Keratinocyte (primary cell): ENCODE results near the gene SYT15. TPM values are rescaled to one million over a fixed set of nuclear protein-coding genes. Genes with fewer than 3 reads are reported as not detected.

ENCODE experiments used
- DNase-seq: peaks from one replicate; pipeline ENCODE4 v3.0.0-alpha.2; 2011; ENCODE audit warnings: low read depth, missing footprints, low spot score
- FAIRE-seq: peaks from 2 replicates; lab custom pipeline; 2011; peaks lifted over from hg19 to GRCh38; lab: Jason Lieb, UNC
- H2AFZ ChIP-seq: 2 replicates; pipeline ENCODE4 v1.6.0; 2012; ENCODE audit warnings: low read length, control low read depth, inconsistent platforms; ENCODE audit not compliant: control insufficient read depth
- H3K27ac ChIP-seq: 2 replicates; pipeline ENCODE4 v1.5.1; 2011; ENCODE audit warnings: low read length; ENCODE audit not compliant: control insufficient read depth, insufficient read depth
- H3K27me3 ChIP-seq: 3 replicates; pipeline ENCODE4 v1.6.0; 2011; ENCODE audit warnings: low read length; ENCODE audit not compliant: control insufficient read depth, insufficient read depth; ENCODE audit errors: extremely low read depth
- H3K36me3 ChIP-seq, 2 experiments: 2 replicates in 1 of 2; 3 replicates in 1 of 2; pipeline ENCODE4 v1.5.1; 2011; ENCODE audit warnings: low read length in 2 of 2, mild to moderate bottlenecking in 1 of 2; ENCODE audit not compliant: control insufficient read depth in 2 of 2, insufficient read depth in 2 of 2; ENCODE audit errors: extremely low read depth in 1 of 2
- H3K4me1 ChIP-seq: 3 replicates; pipeline ENCODE4 v1.5.1; 2011; ENCODE audit warnings: low read length; ENCODE audit not compliant: control insufficient read depth, insufficient read depth; ENCODE audit errors: extremely low read depth
- H3K4me2 ChIP-seq: 3 replicates; pipeline ENCODE4 v1.6.0; 2011; ENCODE audit warnings: low read depth, low read length; ENCODE audit not compliant: control insufficient read depth, insufficient read depth; ENCODE audit errors: extremely low read depth
- H3K4me3 ChIP-seq, 3 experiments: fragments of 200-600 bp in 1 of 3; sonication (generic) in 1 of 3; 2 replicates in 2 of 3; 3 replicates in 1 of 3; pipeline ENCODE4 v1.5.1; 2011 to 2016; ENCODE audit warnings: low read length in 3 of 3, mild to moderate bottlenecking in 3 of 3, control low read depth in 2 of 3, inconsistent platforms in 1 of 3, low read depth in 1 of 3, mixed read lengths in 1 of 3, mixed run types in 1 of 3, moderate library complexity in 1 of 3; ENCODE audit not compliant: control insufficient read depth in 2 of 3, insufficient read depth in 2 of 3; ENCODE audit errors: extremely low read depth in 1 of 3
- H3K79me2 ChIP-seq: 2 replicates; pipeline ENCODE4 v1.6.0; 2012; ENCODE audit warnings: low read length; ENCODE audit not compliant: control insufficient read depth, insufficient read depth
- H3K9ac ChIP-seq: 3 replicates; pipeline ENCODE4 v1.6.0; 2011; ENCODE audit warnings: low read length; ENCODE audit not compliant: control insufficient read depth, insufficient read depth; ENCODE audit errors: extremely low read depth
- H3K9me1 ChIP-seq: 3 replicates; pipeline ENCODE4 v1.6.0; 2011; ENCODE audit warnings: low read length; ENCODE audit not compliant: control insufficient read depth, insufficient read depth; ENCODE audit errors: extremely low read depth
- H3K9me3 ChIP-seq: 2 replicates; pipeline ENCODE4 v1.5.1; 2012; ENCODE audit warnings: low read depth, low read length; ENCODE audit not compliant: control insufficient read depth
- H4K20me1 ChIP-seq: 3 replicates; pipeline ENCODE4 v1.6.0; 2011; ENCODE audit warnings: low read length; ENCODE audit not compliant: control insufficient read depth, insufficient read depth; ENCODE audit errors: extremely low read depth
- EZH2 ChIP-seq: IDR thresholded peaks from one replicate; pipeline ENCODE4 v1.6.1; 2012; ENCODE audit warnings: inconsistent platforms, mild to moderate bottlenecking, low read length, moderate library complexity
- dilution Hi-C: fragments of 300-500 bp; cut with MboI; formaldehyde crosslinking; loops from one replicate; pipeline ENCODE4 v1.7.0; 2020; ENCODE audit warnings: low sequenced_read_pairs; ENCODE audit not compliant: extremely low pct_ligation_motif_present
- polyA plus RNA-seq, 5 experiments: library from polyadenylated mRNA; depleted of rRNA in 3 of 5; stranded (reverse) in 3 of 5; stranded (forward) in 1 of 5; unstranded in 1 of 5; fragments of >200 nt; gene quantifications; 1 replicate in 1 of 5; 2 replicates in 3 of 5; 3 replicates in 1 of 5; pipeline versions ENCODE4 v1.2.1 to v1.2.3, GENCODE V29; 2011 to 2012; ENCODE audit warnings: missing spikeins in 2 of 5, low read depth in 1 of 5, low replicate concordance in 1 of 5
- TF ChIP-seq, protein P1 (sequence below), 3 experiments: IDR thresholded peaks in 1 of 3; conservative IDR thresholded peaks in 1 of 3; optimal IDR thresholded peaks in 1 of 3; 2 replicates in 2 of 3; 3 replicates in 1 of 3; pipeline versions ENCODE3 to v1.5.1; 2011; ENCODE audit warnings: low read length in 3 of 3, mild to moderate bottlenecking in 3 of 3, moderate library complexity in 2 of 3, control low read depth in 1 of 3, inconsistent platforms in 1 of 3; ENCODE audit not compliant: insufficient read depth in 2 of 3; ENCODE audit errors: extremely low read depth in 1 of 3

The SYT15 gene
- polyA plus RNA-seq, 1 donor (not counting 4 experiments of a cell fraction or from before 2014, with no cell fraction given) = 0.16 TPM

DNA sequence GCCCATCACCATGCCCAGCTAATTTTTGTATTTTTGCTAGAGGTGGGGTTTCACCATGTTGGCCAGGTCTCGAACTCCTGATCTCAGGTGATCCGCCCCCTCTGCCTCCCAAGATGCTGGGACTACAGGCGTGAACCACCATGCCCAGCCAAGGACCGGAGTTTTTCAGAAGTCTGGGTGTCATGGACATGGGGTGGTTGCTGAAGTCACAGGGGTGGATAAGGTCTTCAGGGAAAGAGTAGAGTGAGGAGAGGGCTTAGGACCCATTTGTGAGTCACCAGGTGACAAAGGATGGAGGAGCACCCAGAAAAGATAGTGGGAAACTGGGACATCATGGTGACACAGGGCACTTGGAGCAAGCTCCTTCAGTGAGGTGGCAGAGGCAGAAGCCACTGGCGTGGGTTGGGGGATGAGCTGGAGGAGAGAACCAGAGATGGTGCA is 19.7 kb upstream of the SYT15 start:
- Histone ChIP-seq H3K4me2 (no peak overlapping the region), H3K27ac (no peak overlapping the region), H3K27me3 (peaks cover 64% of the 10 kb centered on the region)

DNA sequence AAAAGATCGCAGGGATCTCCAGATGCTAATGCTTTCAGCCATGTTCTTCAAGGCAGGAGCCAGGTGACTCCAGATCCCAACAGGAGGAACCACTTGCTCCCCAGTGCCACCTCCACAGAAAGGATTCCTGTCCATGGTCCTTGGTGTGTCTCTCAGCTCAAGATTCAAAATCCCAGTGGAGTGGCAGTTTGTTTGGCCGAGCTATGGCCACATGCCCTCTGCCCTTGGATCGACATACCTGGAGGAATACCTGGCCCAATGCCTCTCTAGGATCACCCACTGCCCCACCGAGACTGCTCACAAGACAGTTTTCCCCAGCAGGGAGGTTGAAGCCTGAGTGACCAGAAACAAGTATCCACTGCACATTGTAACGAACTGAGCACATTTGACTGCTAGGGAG is 18.5 kb upstream of the SYT15 start:
- no peaks in the 10 kb centered on the region for H3K36me3 ChIP-seq
- no peak overlapping the region for H3K9ac ChIP-seq
- peaks cover 4% of the 10 kb centered on the region for H4K20me1 ChIP-seq
- peaks cover 55% of the 10 kb centered on the region for H3K27me3 ChIP-seq
- DNase-seq (no peak), FAIRE-seq (no peak)
- no peak overlapping the region for H3K27ac ChIP-seq
- TF ChIP-seq, protein P1, sequence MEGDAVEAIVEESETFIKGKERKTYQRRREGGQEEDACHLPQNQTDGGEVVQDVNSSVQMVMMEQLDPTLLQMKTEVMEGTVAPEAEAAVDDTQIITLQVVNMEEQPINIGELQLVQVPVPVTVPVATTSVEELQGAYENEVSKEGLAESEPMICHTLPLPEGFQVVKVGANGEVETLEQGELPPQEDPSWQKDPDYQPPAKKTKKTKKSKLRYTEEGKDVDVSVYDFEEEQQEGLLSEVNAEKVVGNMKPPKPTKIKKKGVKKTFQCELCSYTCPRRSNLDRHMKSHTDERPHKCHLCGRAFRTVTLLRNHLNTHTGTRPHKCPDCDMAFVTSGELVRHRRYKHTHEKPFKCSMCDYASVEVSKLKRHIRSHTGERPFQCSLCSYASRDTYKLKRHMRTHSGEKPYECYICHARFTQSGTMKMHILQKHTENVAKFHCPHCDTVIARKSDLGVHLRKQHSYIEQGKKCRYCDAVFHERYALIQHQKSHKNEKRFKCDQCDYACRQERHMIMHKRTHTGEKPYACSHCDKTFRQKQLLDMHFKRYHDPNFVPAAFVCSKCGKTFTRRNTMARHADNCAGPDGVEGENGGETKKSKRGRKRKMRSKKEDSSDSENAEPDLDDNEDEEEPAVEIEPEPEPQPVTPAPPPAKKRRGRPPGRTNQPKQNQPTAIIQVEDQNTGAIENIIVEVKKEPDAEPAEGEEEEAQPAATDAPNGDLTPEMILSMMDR (optimal IDR thresholded peaks at IDR 0.05 in 1 of 3, IDR thresholded peaks at IDR 0.05 in 1 of 3, conservative IDR thresholded peaks at IDR 0.05 in 1 of 3; ENCODE audit: extremely low read depth in 1 of 3, insufficient read depth in 2 of 3, low read length in 3 of 3) = no peak
- no peak overlapping the region for H3K4me2 ChIP-seq
- peaks cover 4% of the 10 kb centered on the region for H3K4me1 ChIP-seq
- no peaks in the 10 kb centered on the region for H3K79me2 ChIP-seq
- H3K9me1 ChIP-seq = no peaks in the 10 kb centered on the region
- dilution Hi-C loops = no loop called here
- no peaks in the 10 kb centered on the region for H3K9me3 ChIP-seq
- H2AFZ ChIP-seq = no peak overlapping the region
- H3K4me3 ChIP-seq = no peak overlapping the region

More for the DNA sequence above, 19.7 kb upstream of the SYT15 start:
- Histone ChIP-seq H3K4me3 (no peak overlapping the region), H3K9me1 (no peaks in the 10 kb centered on the region), H3K9ac (no peak overlapping the region), H2AFZ (no peak overlapping the region), H3K79me2 (no peaks in the 10 kb centered on the region), H3K9me3 (no peaks in the 10 kb centered on the region), H4K20me1 (peaks cover 4% of the 10 kb centered on the region), H3K36me3 (no peaks in the 10 kb centered on the region), H3K4me1 (peaks cover 4% of the 10 kb centered on the region)
- TF ChIP-seq, protein P1 (optimal IDR thresholded peaks at IDR 0.05 in 1 of 3, IDR thresholded peaks at IDR 0.05 in 1 of 3, conservative IDR thresholded peaks at IDR 0.05 in 1 of 3; ENCODE audit: extremely low read depth in 1 of 3, insufficient read depth in 2 of 3, low read length in 3 of 3) = no peak
- TF ChIP-seq EZH2 = no peak
- dilution Hi-C loops = no loop called here
- FAIRE-seq = no peak
- no peak for DNase-seq
